H1 (cell line): ENCODE measurements around the gene PIK3R6. TPM values are rescaled to one million over a fixed set of nuclear protein-coding genes. Genes with fewer than 3 reads are reported as not detected.

ENCODE experiments used
- CBX8 ChIP-seq: fragments of 300-800, 300-1000 bp; sonication (generic); IDR thresholded peaks from 2 replicates; pipeline ENCODE4 v1.7.1; 2016; ENCODE audit warnings: low read depth, low read length, borderline replicate concordance
- HDAC2 ChIP-seq, 2 experiments: fragments of 300-600 bp in 1 of 2; sonication (generic) in 1 of 2; IDR thresholded peaks; 2 replicates each; pipeline ENCODE4 v1.6.1; 2011 to 2012; ENCODE audit warnings: low read depth in 2 of 2, low read length in 2 of 2, mild to moderate bottlenecking in 2 of 2, moderate library complexity in 2 of 2, borderline replicate concordance in 1 of 2, inconsistent platforms in 1 of 2
- polyA plus RNA-seq, 7 experiments: library from polyadenylated mRNA; depleted of rRNA in 3 of 7; stranded (reverse) in 5 of 7; unstranded in 2 of 7; fragments of >200 nt in 5 of 7; fragments of 200-250 nt in 2 of 7; gene quantifications; 1 replicate in 5 of 7; 2 replicates in 1 of 7; 4 replicates in 1 of 7; pipeline versions ENCODE4 v1.2.1 to v1.2.3, GENCODE V29; 2011 to 2013; ENCODE audit warnings: missing spikeins in 2 of 7, mixed read lengths in 2 of 7
- total RNA-seq: library from RNA; stranded (reverse); fragmentation: NEBNext Ultra II Directional; extraction: Animal tissue kit (Norgen Biotek cat#: 25700); gene quantifications from 2 replicates; pipeline ENCODE4 v1.2.1, GENCODE V29; 2021
- TF ChIP-seq, protein P1 (sequence below): IDR thresholded peaks from 2 replicates; pipeline ENCODE4 v1.6.1; 2011; ENCODE audit warnings: low read depth, mild to moderate bottlenecking, low read length; ENCODE audit not compliant: insufficient read depth

Gene PIK3R6
- total and polyA plus RNA-seq, 2 of the 8 experiments (the other 6 are each of a cell fraction or from before 2014, with no cell fraction given) = 0.24 to 1.2 TPM

DNA sequence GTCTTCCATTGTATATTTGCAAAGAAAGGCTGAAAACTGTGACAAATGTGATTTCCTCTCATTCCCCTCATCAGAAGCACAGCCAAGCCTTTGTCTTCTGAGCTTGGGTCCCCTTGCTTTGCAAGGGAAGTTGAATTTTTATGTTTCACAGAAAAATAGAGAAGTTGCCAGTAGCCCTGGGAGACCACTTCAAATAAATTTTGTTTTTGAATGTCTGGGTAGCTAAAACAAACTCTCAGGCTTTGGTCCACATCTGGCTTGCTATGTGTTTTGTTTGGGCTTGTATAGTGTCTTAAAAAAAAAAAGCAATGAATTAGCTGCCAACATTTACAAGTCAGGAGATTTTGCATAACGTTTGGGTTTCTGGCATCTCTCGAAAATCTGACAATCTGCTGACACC lies 24.1 kb downstream of the PIK3R6 start (continued):
- TF ChIP-seq CBX8 (no peak), HDAC2 (IDR thresholded peaks at IDR 0.05; ENCODE audit: borderline replicate concordance in 1 of 2, low read depth in 2 of 2, low read length in 2 of 2) (no peak)
- TF ChIP-seq, protein P1, sequence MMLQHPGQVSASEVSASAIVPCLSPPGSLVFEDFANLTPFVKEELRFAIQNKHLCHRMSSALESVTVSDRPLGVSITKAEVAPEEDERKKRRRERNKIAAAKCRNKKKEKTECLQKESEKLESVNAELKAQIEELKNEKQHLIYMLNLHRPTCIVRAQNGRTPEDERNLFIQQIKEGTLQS = no peak
